Gastroesophageal sphincter (tissue), 4 donors: ENCODE results near the gene TMSB10. TPM values are rescaled to one million over a fixed set of nuclear protein-coding genes. Genes with fewer than 3 reads are reported as not detected.

Experiments
- ATAC-seq: fragments of 150-250 bp; one replicate; pipeline ENCODE4 v1.9.1; 2016; ENCODE audit warnings: mild to moderate bottlenecking, moderate library complexity
- H3K27ac ChIP-seq, 4 donors: fragments of 200-600 bp; sonication (generic) in 3 of 4; 1 replicate in 3 of 4; 2 replicates in 1 of 4; pipeline ENCODE4 v1.5.1; 2016 to 2019
- H3K27me3 ChIP-seq: fragments of 200-600 bp; sonication (generic); one replicate; pipeline ENCODE4 v1.5.1; 2019
- H3K36me3 ChIP-seq, 2 donors: fragments of 200-600 bp; sonication (generic); one replicate each; pipeline ENCODE4 v1.5.1; 2019; ENCODE audit warnings: control low read depth in 1 of 2
- H3K4me1 ChIP-seq, 3 donors: fragments of 200-600 bp; sonication (generic); 1 replicate in 2 of 3; 2 replicates in 1 of 3; pipeline ENCODE4 v1.5.1; 2016 to 2019; ENCODE audit warnings: control low read depth in 2 of 3
- H3K4me3 ChIP-seq, 2 donors: fragments of 200-600 bp; sonication (generic); one replicate each; pipeline ENCODE4 v1.5.1; 2019; ENCODE audit warnings: mild to moderate bottlenecking in 1 of 2, moderate library complexity in 1 of 2
- H3K9me3 ChIP-seq, 3 donors: fragments of 200-600 bp; sonication (generic); one replicate each; pipeline ENCODE4 v1.5.1; 2017 to 2019; ENCODE audit warnings: control low read depth in 2 of 3
- EP300 ChIP-seq: sonication (generic); formaldehyde crosslinking; IDR thresholded peaks from one replicate; pipeline ENCODE4 v1.6.1; 2017; ENCODE audit warnings: antibody characterized with exemption, mild to moderate bottlenecking
- POLR2A ChIP-seq, 2 donors: fragments of 450-650 bp; IDR thresholded peaks; one replicate each; pipeline ENCODE4 v1.6.1; 2017; ENCODE audit warnings: antibody characterized with exemption in 2 of 2, mild to moderate bottlenecking in 2 of 2, moderate library complexity in 1 of 2
- POLR2AphosphoS5 ChIP-seq: sonication (generic); formaldehyde crosslinking; IDR thresholded peaks from one replicate; pipeline ENCODE4 v1.6.1; 2017; ENCODE audit warnings: antibody characterized with exemption
- WGBS, 2 donors: methylation state at CpG; one replicate each; pipeline ENCODE4 v1.1.5; 2018; ENCODE audit warnings: low coverage in 1 of 2; 5-methylcytosine and 5-hydroxymethylcytosine counted together
- total RNA-seq, 4 donors: library from RNA; depleted of rRNA; stranded (reverse); fragments of >200 nt; gene quantifications; one replicate each; pipeline ENCODE4 v1.1.0, GENCODE V29; 2016
- TF ChIP-seq, protein P1 (sequence below), 4 experiments: fragments of 200-600 bp in 2 of 4; fragments of 450-650 bp in 2 of 4; sonication (generic) in 1 of 4; IDR thresholded peaks; one replicate each; pipeline ENCODE4 v1.5.1; 2017 to 2019; ENCODE audit warnings: antibody characterized with exemption in 4 of 4, mild to moderate bottlenecking in 2 of 4, moderate library complexity in 2 of 4

TMSB10 gene
- total RNA-seq, 4 donors from 2014 or later: 797 to 2,612 (median 1,708) TPM

DNA sequence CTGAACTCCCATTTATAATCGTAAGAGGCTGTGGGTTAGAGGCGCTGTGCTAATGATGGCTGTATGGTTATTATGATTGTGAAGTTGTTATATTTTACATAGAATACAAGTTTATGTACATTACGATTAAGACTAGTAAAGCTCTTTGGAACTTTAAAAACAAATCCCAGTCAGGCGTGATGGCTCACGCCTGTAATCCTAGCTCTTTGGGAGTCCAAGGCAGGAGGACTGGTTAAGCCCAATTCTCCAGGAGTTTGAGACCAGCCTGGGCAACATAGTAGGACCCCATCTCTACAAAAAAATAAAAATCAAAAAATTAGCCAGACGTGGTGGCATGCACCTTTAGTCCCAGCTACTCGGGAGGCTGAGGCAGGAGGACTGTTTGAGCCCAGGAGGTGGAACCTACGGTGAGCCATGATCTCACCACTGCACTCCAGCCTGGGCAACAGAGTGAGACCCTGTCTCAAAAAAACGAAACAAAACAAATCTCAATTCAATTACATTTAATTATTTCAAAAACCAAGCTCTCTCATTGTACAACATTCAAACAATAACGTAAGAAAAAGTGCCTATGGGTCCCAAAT, 41.6 kb downstream of the TMSB10 start:
- H3K4me1 ChIP-seq: no peaks in the 10 kb centered on the region
- no peak overlapping the region for H3K4me3 ChIP-seq
- H3K27ac ChIP-seq: no peak overlapping the region
- H3K36me3 ChIP-seq: no peaks in the 10 kb centered on the region
- WGBS, 2 donors: 89 to 91% methylated on average over 10 of the region's 10 CpGs
- ATAC-seq: no peak
- TF ChIP-seq POLR2A (IDR thresholded peaks at IDR 0.05) (no peak), POLR2AphosphoS5 (no peak), EP300 (no peak)
- TF ChIP-seq, protein P1, sequence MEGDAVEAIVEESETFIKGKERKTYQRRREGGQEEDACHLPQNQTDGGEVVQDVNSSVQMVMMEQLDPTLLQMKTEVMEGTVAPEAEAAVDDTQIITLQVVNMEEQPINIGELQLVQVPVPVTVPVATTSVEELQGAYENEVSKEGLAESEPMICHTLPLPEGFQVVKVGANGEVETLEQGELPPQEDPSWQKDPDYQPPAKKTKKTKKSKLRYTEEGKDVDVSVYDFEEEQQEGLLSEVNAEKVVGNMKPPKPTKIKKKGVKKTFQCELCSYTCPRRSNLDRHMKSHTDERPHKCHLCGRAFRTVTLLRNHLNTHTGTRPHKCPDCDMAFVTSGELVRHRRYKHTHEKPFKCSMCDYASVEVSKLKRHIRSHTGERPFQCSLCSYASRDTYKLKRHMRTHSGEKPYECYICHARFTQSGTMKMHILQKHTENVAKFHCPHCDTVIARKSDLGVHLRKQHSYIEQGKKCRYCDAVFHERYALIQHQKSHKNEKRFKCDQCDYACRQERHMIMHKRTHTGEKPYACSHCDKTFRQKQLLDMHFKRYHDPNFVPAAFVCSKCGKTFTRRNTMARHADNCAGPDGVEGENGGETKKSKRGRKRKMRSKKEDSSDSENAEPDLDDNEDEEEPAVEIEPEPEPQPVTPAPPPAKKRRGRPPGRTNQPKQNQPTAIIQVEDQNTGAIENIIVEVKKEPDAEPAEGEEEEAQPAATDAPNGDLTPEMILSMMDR (IDR thresholded peaks at IDR 0.05): no peak
- H3K9me3 ChIP-seq: no peaks in the 10 kb centered on the region
- H3K27me3 ChIP-seq: no peaks in the 10 kb centered on the region

DNA sequence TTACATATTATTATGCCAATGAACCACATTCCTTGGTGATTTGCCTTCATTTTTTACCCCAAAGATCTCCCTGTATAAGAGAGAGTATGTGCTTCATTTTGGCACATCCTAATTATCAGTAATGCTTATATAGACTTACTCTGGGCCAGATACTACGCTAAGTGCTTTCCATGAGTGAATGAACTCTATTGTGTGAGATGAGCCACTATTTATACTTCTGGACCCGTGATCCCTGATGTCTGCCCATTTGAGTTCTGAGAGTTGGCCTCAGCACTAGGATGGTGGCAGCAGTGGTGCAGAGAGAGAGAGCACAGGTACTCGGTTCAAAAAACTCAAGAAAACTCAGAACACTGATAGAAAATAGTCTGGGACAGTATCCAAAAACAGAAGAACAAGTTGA, 48.1 kb downstream of the TMSB10 start:
- TF ChIP-seq POLR2A (IDR thresholded peaks at IDR 0.05) (no peak), POLR2AphosphoS5 (no peak), EP300 (no peak)
- TF ChIP-seq, protein P1 (IDR thresholded peaks at IDR 0.05): no peak
- WGBS, 2 donors: 62 to 76% methylated on average over 2 to 3 of the region's 3 CpGs
- H3K9me3 ChIP-seq: no peaks in the 10 kb centered on the region
- no peak for ATAC-seq
- no peak overlapping the region for H3K27ac ChIP-seq
- H3K27me3 ChIP-seq: no peaks in the 10 kb centered on the region
- H3K36me3 ChIP-seq: no peaks in the 10 kb centered on the region
- no peak overlapping the region for H3K4me3 ChIP-seq
- H3K4me1 ChIP-seq: peaks cover 0 to 9% (median 9%) of the 10 kb centered on the region in 3 donors

DNA sequence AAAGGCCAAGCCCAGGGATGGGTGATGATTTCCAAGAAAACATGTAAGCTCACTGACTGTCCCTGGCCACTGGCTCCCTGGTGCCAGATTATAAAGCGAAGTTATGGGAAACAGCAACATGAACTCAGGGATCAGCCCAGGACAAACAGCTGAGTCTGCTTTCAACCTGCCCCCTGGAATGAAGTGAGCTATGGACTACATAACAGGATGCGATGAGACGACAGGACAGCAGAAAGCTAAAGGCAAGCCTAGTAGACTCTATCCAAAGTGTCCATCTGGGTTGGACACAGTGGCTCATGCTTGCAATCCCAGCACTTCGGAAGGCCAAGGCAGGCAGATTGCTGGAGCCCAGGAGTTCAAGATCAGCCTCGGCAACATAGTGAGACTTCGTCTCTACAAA, 48.9 kb downstream of the TMSB10 start:
- H3K9me3 ChIP-seq: no peaks in the 10 kb centered on the region
- no peaks in the 10 kb centered on the region for H3K27me3 ChIP-seq
- no peaks in the 10 kb centered on the region for H3K36me3 ChIP-seq
- H3K4me1 ChIP-seq: peaks cover 0 to 17% (median 9%) of the 10 kb centered on the region in 3 donors
- H3K4me3 ChIP-seq: no peak overlapping the region
- ATAC-seq: no peak
- 90% methylated on average over 2 to 6 of the region's 6 CpGs for WGBS, 2 donors
- TF ChIP-seq, protein P1 (IDR thresholded peaks at IDR 0.05): no peak
- TF ChIP-seq POLR2AphosphoS5 (no peak), EP300 (no peak), POLR2A (IDR thresholded peaks at IDR 0.05) (no peak)
- no peak overlapping the region for H3K27ac ChIP-seq

Other genes with a start within 250 kb of the TMSB10 start
- gene TRABD2A, start 24.6 kb upstream of the TMSB10 start, total RNA-seq: 1 to 10 TPM in 2 of 4 donors, under 1 TPM in 2; 0.47 to 2.7 (median 1.4) TPM
- 10 to 100 TPM; 39.4 to 79.1 (median 68.1) TPM for gene KCMF1, start 65.5 kb downstream of the TMSB10 start, total RNA-seq
- gene TCF7L1, start 227.7 kb downstream of the TMSB10 start, total RNA-seq: 10 to 100 TPM in 1 of 4 donors, 1 to 10 TPM in 3; 4.0 to 13.0 (median 5.3) TPM